HG02852 (cell line): ENCODE results near the gene THSD7A.
A peak's percentile ranks its signal among the peaks of the same experiment; 100 is the strongest.

Source experiments
- ATAC-seq: cut with Tn5 transposase; IDR thresholded peaks from one replicate; pipeline ENCODE4 v1.9.1; 2021; ENCODE audit warnings: mild to moderate bottlenecking, moderate library complexity; ENCODE audit not compliant: unreplicated experiment

The THSD7A gene

DNA sequence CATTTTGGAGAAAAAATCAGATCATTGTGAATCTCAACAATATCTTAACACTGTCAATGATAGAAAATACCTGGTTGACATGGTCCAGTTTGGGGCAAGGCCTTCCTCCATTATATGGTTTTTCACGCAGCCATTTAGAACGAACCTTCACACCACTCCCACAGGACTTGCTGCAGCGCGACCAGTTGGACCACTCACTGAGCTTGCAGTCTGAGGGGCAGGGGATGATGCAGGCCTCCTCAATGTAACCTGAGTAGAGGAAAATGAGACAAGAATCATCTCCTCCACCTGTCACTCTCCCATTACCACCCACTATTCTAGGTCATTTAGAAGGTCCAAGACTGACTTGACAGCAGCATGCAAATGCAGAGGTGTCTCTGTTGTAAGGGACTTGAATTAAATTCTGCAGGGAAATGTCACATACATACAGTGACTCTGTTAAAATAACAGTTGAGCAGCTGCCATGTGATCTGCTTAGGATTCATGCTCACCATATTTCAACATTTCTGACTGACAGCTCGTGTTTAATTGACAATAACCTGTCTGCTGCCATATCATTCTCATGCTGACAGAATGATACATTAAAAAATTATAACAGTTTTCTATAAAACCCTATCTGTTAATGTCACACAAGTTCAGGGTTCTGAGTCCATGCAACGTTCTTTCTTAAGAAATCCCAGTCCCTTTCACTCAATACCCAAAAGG is 403.0 kb downstream of the THSD7A start:
- ATAC-seq: no peak

DNA sequence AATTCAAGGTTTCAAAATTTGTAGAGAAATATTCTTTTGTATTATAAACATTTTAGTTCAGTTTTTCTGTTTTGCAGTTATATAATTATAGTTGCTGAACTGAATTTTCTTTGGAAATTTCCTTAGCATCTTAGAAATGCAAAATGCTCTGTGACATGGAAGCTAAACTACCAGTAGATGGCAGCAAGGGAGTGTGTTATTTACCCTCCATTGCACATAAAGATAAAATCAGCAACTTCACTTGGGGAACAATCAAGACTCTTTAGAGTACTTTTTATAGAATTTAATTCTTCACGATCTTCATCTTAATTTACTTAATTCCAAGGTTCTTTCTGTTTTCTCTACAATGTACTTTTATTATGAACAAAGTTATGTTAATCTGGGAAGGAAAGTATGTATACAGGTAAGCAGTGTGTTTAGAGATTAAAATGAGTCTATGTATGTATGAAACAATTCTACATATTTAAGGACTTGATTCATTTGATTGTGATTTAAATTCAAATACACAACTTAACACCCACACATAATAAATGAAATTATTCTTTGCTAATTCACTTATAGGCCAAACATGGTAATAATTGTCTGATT is 404.2 kb downstream of the THSD7A start:
- ATAC-seq: peak; percentile 71

DNA sequence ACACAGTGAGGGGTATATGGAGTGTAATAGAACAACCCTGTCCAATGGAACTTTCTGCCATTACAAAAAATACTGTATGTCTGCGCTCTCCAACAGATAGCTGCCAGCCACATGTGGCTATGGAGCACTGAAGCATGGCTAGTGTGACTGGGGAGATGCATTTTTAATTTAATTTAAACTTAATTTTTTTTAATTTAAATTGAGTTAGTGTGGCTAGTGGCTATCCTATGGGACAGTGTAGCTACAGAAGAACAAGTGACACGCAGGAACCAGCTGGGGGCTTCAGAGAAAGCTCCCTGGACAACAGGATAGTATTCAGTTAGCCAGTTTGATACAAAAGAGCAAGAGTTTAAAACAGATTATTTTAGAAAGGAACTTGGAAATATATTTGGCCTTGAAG is 408.0 kb downstream of the THSD7A start:
- ATAC-seq: no peak

DNA sequence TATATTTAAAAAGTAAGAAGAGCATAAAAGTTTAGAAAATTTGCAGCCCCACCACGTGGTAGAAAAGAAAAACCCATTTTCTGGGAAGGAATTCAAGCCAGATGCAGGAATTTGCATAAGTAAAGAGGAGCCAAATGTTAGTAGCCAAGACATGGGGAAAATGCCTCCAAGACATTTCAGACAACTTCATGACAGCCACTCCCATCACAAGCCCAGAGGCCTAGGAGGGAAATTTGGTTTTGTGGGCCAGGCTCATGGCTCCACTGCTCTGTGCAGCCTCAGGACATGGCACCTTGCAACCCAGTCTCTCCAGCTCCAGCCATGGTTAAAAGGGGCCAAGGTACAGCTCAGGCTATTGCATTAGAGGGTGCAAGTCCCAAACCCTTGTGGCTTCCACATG is 411.9 kb downstream of the THSD7A start:
- no peak for ATAC-seq

DNA sequence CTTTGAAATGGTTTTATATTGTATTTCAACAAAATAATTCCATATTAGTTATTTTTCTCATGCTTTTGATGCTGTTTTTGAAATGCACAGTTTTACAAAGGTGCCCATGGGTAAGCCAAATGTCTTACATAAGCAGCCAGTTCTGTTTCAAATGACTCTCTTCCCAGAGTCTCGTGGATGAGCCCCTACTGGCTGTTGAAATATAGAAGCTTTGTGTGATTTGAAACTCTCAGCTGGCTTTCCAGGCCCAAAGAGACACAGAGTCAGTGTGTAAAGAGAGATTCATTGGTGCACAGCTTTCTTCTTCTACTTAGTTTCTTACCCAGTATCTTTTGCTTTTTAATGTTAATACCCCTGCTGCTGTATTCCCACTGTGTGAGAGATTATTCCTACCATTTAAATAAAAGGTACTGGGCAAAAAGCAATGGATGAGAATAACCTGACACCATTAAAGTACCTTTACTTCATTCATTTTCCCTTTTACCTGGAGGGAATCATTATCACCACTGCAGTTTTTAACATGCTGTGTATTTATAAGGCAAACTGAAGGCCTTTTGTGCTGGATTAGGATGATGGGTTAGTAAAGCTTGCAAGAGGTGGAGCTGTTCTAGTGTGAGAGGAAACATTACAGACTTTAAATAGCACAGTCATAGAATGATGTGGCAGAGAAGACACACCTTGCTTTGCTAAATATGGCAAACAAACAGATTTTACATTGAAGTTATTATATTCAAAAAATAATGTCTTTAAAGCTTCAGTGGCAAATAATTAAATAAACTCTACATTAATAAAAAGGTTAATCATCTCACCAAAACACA is 415.1 kb downstream of the THSD7A start:
- ATAC-seq: no peak

DNA sequence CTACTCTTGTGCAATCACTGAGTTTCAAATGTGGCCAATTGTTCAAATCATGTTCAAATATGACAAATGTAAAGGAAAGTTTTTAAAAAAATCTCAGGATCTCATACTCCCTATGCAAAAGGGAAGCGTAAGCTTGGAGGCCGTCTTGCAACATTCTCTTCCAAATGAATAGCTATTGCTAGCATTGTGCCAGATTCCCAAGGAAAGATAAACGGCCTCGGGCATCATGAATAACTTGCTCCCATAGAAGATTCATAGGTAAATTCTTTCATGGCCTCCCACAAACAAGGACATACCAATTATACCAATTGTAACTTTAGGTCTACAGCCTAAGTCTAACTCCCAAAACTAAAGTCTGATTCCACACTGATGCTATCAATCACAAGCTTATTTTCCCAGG is 416.9 kb downstream of the THSD7A start:
- ATAC-seq: no peak

DNA sequence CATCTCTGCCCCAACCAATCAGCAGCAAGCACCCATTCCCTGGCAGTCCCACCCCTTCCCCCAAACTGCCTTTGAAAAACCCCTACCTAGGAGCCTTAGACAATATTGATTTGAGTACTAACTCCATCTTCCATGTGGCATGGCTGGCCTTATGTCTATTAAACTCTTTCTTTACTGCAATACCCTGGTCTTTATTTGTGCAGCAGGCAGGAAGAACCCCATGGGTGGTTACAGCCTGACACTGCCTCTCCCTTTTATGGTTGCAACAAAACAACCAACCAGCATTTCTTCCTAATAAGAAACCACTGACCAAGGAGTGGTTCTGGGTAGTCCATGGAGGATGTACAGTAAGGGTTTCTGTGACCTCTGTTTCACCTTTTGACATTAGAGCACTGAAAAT is 418.1 kb downstream of the THSD7A start:
- ATAC-seq: no peak

DNA sequence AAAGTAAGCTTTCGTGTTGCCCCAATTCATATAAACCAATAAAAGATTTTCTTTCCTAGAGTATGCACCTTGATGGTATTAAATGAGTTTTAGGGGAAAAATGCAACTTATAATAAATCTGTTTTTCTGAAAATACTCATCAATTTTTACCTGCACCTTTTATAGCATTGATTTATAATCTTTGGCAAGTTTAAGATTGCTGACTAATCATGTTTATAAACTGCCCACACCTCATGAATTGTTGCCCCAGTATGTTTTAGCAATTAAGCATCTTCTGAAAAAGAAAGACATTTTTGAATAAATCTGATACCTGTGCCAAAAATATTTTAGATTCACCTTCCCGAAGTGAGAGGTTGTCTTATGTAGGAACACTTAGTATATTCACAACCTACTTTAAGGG is 420.0 kb downstream of the THSD7A start:
- ATAC-seq: no peak

DNA sequence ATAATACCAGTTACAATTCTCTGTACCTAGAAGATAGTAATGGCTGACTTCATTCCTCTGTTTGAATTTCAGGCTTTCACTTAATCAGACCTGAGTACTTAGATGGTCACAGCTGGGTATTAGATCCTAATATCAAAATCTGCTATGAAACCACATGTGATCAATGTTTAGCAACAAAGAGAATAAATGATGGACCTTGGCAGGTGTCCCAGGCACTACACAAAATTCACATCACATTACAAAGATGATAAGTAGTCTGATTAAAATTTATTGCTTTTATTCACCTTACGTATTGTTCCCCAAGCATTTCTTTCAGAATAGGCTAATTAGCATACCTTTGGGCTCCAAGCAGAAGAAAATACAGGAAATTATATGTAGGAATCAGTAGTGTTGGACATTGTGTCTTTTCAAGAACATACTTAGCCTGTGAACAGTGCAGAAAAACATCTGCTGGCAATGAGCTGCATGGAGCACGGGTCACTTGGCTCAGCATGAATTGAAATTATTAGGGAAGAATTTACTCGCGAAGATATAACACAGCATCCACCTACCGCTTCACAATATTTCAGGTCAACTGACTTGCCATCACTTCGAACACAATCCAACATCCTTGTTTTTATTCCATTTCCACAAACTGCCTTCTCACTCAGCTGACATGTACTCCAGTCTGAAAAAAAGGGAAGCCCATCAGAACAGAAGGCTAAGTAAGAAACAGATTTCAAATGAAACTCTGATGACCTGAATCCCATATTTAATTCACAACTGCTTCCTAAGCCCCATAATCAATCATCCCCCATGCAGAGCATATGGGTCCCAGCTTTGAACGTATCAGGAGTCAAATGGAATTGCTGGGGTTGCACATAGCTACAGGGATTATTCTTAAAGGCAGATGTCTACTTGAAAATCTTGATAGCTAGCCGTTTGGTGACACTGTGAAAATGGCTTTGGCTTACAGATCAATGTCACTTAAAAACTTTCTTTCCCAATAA is 421.0 kb downstream of the THSD7A start:
- no peak for ATAC-seq

DNA sequence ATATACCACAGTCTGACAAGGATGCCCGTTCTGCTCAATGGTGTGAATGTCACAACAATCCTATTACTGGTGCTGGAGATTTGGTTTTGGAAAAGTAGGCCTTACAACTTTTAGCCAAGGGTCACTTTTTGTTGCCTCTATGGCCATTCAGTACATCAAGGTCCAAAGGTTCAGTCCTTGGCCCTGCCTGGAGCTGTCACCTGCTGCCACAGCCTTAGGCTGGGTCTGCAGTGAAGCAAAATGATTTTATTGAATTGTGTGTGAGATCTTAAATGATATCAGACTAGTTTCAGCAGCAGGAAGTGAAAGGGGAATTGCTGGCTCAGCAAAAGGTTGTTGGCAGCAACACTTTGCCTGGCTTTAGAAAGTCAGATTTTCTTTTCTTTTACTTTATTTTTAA is 427.6 kb downstream of the THSD7A start:
- no peak for ATAC-seq

DNA sequence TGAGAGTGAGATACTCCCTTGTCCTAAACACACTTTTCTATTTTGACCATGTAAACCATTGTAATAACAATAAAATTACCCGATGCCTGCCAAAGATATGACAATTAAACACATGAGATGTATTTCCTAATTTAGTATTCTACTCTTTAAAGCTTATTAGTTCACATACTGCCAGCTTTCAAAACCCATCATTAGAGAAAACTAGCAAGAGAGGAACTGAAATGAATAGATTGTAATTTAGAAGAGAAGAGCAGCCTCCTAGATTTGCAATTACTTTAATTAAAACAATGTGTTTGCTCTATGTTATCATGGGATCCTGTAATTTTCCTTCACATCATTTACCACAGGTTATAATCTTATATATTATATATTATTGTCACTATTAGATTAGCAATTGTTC is 428.2 kb downstream of the THSD7A start:
- no peak for ATAC-seq

DNA sequence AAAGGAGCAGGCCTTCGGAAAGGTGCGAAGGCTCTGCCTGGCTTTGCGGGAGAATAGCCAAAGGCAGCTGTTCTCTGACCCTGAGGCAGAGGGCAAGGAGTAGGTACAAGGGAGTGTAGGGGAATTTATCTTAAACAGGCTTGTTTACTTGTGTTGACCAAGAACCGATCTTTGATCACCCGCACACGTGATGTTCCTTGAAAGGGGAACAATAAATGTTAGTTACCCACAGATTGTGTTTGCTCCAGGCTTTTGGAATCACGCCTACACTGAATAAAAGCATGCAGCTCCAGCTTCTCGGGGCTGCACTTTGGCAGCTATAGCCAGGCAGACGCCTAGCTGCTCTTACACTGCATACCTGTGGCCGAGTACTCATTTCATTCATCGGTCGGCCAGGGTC is 437.6 kb downstream of the THSD7A start:
- no peak for ATAC-seq

DNA sequence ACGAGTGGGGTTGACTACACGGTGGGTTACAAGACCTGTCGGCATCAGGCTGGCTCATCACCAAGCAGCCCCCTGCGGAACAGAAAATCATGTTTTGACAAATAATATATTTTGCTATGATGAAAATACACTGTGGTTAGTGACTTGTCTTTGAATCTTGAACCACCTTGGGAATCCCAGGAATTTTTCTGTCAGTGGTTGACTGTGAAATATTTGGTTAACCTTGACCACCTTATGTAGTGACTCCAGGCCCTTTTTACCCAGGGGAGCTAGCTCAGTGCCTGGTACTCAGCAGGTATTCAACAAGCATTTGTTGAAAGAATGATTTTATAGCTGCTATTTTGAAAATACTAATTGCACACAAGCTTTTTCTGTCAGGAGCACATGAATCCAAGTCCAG is 452.4 kb downstream of the THSD7A start:
- no peak for ATAC-seq

DNA sequence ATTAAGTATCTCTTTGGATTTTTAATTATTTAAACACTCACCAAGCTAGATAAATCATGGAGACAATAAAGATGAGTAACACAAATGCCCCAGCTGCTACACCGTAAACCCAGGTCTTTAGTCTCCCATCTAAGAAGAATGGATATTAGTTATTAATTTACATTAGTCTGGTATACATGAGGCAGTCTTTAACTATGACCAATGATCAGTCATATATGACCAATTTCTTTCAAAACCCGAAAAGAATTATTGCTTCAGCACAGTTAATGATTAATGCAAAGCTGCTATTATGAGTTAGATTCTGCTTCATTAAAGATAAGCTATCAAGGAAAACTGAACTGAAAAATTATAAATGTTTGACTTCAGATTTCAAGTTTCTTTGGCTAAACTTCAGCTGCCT is 455.5 kb downstream of the THSD7A start:
- ATAC-seq: no peak

DNA sequence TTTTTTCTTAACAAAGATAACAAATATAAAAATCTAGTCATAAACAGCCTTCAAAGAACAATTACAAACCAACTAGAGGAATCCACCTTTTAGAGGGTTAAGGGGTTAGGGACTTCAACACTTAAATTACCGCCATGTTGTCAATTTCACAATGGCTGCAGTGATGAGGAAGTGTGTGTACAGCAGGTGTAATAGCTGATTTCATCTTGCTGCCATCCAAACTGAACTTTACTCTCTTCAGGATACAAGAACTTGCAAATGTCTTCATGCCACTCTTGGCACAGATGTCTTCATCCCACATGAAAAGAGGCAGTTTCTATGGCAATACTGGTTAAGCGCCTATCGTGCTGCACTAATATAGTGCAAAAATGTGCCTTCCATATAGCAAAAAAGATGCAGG is 457.4 kb downstream of the THSD7A start:
- no peak for ATAC-seq

DNA sequence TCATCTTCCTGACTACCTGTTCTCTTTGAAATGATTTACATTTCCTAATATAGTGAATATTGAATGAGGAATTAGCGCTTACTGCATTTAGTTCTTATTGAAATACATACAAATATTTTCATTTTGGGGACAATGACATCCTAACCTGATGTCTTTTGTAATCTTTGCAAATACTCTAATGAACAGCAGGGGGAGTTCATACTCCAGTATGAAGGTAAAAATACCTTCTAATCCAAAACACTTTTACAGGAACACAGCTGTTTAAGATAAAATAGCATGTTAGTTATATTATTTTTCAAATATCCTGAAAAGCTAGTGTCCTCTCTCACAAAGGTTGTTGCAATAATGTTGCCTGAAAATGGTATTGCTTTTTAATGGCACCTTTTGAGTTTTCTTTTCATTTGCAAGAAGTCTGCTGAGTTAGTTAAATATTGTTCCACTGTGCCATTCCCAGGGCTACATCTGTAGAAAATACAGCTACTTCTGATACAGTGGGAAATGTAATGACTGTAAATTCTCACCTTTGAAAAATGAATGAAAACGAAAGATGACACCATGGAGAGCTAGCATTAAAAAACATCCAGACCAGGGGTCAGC is 458.4 kb downstream of the THSD7A start:
- ATAC-seq: no peak

DNA sequence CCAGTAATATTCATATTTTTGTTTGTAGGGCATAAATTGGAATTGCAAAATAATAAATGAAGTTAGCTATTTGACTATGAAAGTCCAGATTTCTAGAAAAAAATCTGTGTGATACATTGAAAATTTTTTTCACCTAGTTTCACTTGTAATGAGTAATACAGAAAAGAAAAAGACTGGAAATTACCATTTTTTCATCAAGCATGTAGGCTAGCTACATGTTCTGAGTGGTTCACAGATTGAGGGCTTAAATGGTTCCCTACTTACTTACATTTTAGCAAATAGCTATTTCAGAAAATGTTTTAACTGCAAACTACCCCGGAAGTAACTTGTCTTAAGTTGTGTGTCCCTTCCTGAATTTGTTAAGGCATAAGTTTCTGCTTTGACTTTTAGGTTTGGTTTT is 462.3 kb downstream of the THSD7A start:
- ATAC-seq: no peak

DNA sequence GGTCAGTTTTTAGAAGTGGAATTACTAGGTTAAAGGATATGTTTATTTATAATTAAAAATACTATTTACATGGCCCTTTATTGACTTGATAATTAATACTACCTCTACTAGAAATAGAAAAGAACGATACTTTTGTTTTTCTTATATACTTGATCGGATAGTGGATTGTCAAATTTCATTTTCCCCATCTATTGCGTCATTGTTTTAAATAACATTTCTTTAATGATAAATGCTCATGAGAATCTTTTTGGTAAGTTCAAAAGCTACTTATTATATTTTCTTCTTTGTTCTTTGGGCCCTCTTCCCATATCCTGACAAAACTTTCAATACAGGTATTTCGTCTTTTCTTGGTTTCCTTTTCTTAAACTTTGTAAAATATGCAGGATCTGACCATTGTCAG is 465.9 kb downstream of the THSD7A start:
- no peak for ATAC-seq

DNA sequence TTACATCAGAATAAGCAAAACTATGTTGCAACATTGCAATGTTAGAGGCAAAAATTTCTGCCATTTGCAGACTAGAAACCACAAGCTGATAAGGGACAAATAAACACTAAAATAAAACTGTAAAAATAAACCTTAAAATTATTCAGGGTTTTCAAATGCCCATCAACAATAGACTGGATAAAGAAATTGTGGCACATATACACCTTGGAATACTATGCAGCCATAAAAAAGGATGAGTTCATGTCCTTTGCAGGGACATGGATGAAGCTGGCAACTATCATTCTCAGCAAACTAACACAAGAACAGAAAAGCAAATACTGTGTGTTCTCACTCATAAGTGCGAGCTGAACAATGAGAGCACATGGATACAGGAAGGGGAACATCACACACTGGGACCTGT is 473.4 kb downstream of the THSD7A start:
- ATAC-seq: no peak

DNA sequence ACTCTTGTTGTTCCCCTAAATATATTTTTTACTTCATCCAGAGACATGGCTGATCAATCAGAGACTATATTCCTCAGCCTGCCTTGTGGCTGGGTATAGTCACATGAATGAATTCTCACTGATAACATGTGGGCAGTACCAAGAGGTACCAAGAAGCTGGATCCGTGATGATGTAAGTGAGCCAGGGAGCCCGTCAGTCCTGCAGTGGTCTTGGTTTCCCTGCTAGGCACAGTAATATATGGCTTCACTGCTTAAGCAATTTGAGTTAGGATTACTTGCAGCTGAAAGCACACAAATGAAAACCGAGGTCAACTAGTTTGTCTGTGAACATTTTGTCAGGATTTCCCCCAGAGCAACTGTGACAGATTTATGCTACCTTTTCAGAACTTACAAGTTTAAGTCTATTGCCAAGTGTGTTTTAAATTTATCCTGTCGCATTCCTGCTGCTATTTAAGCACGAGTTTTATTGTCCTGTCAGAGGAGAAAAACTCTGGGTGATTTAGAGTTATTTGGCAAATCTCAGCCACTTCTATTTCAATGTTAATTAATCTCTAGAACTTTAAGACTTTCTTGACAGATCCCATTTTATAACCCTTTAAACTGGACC is 476.5 kb downstream of the THSD7A start:
- ATAC-seq: no peak
